SJCRH30 (cell line): ENCODE results near the gene TREH. TPM values are rescaled to one million over a fixed set of nuclear protein-coding genes. Genes with fewer than 3 reads are reported as not detected.

Experiments used
- DNase-seq, 2 experiments: peaks; one replicate each; pipeline ENCODE4 v3.0.0-alpha.2; 2015 to 2020
- H3K27ac ChIP-seq: fragments of 250-450 bp; sonication (Bioruptor Pico); 2 replicates; pipeline ENCODE4 v1.5.1; 2020; ENCODE audit warnings: mild to moderate bottlenecking, moderate library complexity
- H3K27me3 ChIP-seq: fragments of 250-450 bp; sonication (Bioruptor Pico); 2 replicates; pipeline ENCODE4 v1.5.1; 2020; ENCODE audit warnings: mild to moderate bottlenecking, moderate library complexity
- H3K36me3 ChIP-seq: fragments of 250-450 bp; sonication (Bioruptor Pico); 2 replicates; pipeline ENCODE4 v1.5.1; 2020; ENCODE audit warnings: mild to moderate bottlenecking, moderate library complexity
- H3K4me1 ChIP-seq: fragments of 250-450 bp; sonication (Bioruptor Pico); 2 replicates; pipeline ENCODE4 v1.5.1; 2020; ENCODE audit warnings: mild to moderate bottlenecking, moderate library complexity
- H3K4me3 ChIP-seq: fragments of 250-450 bp; sonication (Bioruptor Pico); 2 replicates; pipeline ENCODE4 v1.5.1; 2020; ENCODE audit warnings: mild to moderate bottlenecking, moderate library complexity
- H3K9me3 ChIP-seq: fragments of 250-450 bp; sonication (Bioruptor Pico); replicated peaks from 2 replicates; pipeline ENCODE4 v1.5.1; 2020; ENCODE audit warnings: mild to moderate bottlenecking, moderate library complexity
- total RNA-seq: library from RNA; depleted of rRNA; stranded (reverse); fragments of >200 nt; shearing (Covaris generic); gene quantifications from 2 replicates; pipeline ENCODE4 v1.2.3, GENCODE V29; 2014

TREH gene
- total RNA-seq, 1 experiment from 2014 or later = not detected

DNA sequence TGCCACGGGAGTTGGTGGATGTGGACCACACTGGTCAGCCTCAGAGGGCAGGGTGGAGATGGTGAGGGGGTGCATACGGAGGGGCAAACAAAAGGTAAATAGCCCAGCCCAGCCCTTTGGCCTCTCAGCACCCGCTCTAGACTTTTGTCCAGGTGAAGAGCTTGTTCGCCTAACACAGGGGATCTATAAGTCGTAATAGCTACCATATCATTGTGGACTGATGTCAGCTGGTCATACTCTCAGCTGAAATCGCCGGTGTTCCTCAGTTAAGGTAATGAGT, 27.0 kb upstream of the TREH start:
- H3K9me3 ChIP-seq = no peaks in the 10 kb centered on the region
- DNase-seq = no peak
- no peaks in the 10 kb centered on the region; the same call in 1 of the 2 replicates for H3K4me1 ChIP-seq
- no peak overlapping the region for H3K27ac ChIP-seq
- no peaks in the 10 kb centered on the region; the same call in 1 of the 2 replicates for H3K27me3 ChIP-seq
- no peak overlapping the region for H3K4me3 ChIP-seq
- no peaks in the 10 kb centered on the region for H3K36me3 ChIP-seq

GRCh38 chr11:118705791-118706545, 26.5 kb upstream of the TREH start:
- Histone ChIP-seq H3K27me3 (no peaks in the 10 kb centered on the region; the same call in 1 of the 2 replicates), H3K36me3 (no peaks in the 10 kb centered on the region), H3K9me3 (no peaks in the 10 kb centered on the region), H3K27ac (no peak overlapping the region), H3K4me1 (no peaks in the 10 kb centered on the region; the same call in 1 of the 2 replicates), H3K4me3 (peak overlapping the region; percentile 20)
- DNase-seq = peak in 1 of 2 experiments; percentile 31

DNA sequence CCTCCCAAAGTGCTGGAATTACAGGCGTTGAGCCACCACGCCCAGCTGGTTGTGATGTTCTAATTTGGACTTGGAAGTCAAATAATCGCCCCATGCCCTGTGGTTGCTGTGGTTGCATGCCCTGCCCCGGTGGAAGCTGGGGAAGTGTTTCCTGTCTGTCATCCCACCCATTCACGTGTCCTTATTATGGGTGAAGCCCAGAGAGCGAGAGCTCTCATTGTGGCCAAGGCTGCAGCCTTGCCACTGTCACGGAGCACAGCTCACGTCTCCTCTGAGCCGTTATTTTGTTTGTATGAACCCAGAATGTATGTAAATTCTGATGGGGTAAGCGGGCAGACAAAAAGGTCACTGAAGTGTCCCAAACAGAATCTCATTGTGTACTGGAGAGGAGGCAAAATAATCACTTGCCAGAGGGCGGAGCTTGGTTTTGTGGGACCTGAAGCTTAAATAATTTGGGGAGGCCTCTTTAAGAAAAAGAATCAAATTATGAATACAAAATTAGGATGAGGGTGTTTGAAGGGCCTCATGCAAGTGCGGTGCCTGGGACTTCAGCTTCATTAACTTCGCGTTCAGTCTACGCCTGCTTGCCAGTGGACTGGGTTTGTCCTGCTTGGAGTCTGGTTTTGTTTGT, 25.8 kb upstream of the TREH start:
- peak; percentile 55 to 62 for DNase-seq
- no peaks in the 10 kb centered on the region; the same call in 1 of the 2 replicates for H3K27me3 ChIP-seq
- no peaks in the 10 kb centered on the region for H3K9me3 ChIP-seq
- H3K36me3 ChIP-seq = no peaks in the 10 kb centered on the region
- H3K4me3 ChIP-seq = peak overlapping the region; percentile 25
- H3K4me1 ChIP-seq = no peaks in the 10 kb centered on the region; the same call in 1 of the 2 replicates
- H3K27ac ChIP-seq = no peak overlapping the region

DNA sequence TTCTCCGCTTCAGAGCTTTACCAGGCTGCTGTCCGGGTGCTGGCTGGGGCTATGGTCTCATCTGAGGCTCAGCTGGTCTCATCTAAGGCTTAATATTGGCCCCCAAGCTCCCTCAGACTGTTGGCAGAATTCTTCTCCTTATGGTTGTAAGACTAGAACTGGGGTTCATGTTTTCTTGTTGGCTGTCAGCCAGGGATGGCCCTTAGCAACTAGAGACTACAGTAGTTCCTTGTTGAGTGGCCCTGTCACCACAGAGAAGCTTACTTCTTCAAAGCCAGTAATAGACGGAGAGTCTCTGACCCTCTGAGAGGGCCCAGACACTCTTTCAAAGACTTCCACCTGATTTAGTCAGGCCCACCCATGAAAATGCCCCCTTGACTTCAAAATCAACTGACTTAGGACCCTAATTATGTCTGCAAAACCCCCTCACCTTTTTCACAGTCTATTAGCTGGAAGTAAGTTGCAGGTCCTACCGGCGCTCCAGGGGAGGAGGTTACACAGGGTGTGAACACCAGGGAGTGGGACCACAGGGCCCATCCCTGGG, 24.2 kb upstream of the TREH start:
- Histone ChIP-seq H3K4me1 (no peaks in the 10 kb centered on the region; the same call in 1 of the 2 replicates), H3K36me3 (no peaks in the 10 kb centered on the region), H3K9me3 (no peaks in the 10 kb centered on the region), H3K4me3 (no peak overlapping the region), H3K27ac (no peak overlapping the region), H3K27me3 (no peaks in the 10 kb centered on the region; the same call in 1 of the 2 replicates)
- DNase-seq = peak in 1 of 2 experiments; percentile 33

DNA sequence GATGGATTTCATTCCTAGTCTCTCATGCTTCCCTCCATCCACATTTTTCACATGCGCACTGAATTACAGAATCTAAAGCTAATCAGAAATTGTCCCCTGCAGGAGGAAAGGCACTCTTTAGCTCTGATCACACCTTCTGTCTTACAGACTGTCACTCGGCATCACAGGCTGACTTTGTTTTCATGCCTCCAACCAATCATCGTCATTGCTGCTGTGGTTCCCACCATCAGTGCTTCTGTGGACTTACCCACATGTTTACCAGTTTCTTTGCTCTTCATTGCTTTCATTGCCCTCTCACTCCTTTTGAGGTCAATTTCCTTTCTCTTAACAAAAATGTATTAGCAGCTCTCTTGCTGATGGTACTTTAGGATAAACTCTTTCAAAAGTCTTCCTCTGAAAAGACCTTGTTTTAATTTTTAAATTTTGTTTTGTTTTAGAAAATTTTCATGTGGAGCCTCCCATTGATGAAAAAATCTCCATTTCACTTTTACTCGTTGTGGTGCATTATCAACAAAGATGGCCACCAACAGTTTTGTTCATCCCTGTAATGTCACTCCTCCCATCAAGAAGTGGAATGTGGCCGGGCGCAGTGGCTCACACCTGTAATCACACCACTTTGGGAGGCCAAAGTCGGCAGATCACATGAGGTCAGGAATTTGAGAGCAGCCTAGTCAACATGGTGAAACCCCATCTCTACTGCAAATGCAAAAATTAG, 20.2 kb upstream of the TREH start:
- Histone ChIP-seq H3K36me3 (no peaks in the 10 kb centered on the region), H3K9me3 (no peaks in the 10 kb centered on the region), H3K27ac (no peak overlapping the region), H3K27me3 (no peaks in the 10 kb centered on the region; the same call in 1 of the 2 replicates), H3K4me1 (no peaks in the 10 kb centered on the region), H3K4me3 (no peak overlapping the region)
- no peak for DNase-seq

- no peaks in the 10 kb centered on the region for H3K36me3 ChIP-seq
- DNase-seq = no peak
- no peak overlapping the region for H3K27ac ChIP-seq
- H3K27me3 ChIP-seq = no peaks in the 10 kb centered on the region
- 0 out of 2 replicates have a peak, but pooled peaks cover 5% of the 10 kb centered on the region for H3K4me1 ChIP-seq
- no peak overlapping the region for H3K4me3 ChIP-seq
- H3K9me3 ChIP-seq = no peaks in the 10 kb centered on the region
Measured at GRCh38 chr11:118697346-118697745, 17.9 kb upstream of the TREH start.

- no peaks in the 10 kb centered on the region for H3K9me3 ChIP-seq
- H3K36me3 ChIP-seq = no peaks in the 10 kb centered on the region
Measured at GRCh38 chr11:118696673-118697226, 17.3 kb upstream of the TREH start.

DNA sequence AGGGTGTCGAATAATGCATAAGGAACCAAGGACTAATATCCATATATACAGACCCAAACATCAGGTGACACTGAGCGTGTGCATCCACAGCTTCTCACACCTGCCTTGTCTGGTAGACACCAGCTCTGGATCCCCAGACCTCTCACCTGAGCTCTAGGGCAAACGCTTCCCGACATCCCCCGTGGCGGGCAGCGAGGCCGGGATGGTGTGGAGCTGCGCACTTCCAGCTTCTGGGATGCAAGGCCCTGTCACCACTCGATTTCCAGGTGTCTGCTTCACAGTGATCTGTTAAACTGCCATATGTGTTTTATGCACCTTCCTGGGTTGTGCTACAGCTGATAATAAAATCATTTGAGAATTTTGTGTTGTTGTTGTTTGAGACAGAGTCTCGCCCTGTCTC, 15.3 kb upstream of the TREH start:
- Histone ChIP-seq H3K4me3 (no peak overlapping the region), H3K27me3 (no peaks in the 10 kb centered on the region), H3K9me3 (no peaks in the 10 kb centered on the region), H3K4me1 (0 out of 2 replicates have a peak, but pooled peaks cover 5% of the 10 kb centered on the region), H3K27ac (no peak overlapping the region), H3K36me3 (no peaks in the 10 kb centered on the region)
- no peak for DNase-seq

More at GRCh38 chr11:118696673-118697226, 17.3 kb upstream of the TREH start:
- no peak for DNase-seq
- Histone ChIP-seq H3K27ac (no peak overlapping the region), H3K4me1 (0 out of 2 replicates have a peak, but pooled peaks cover 5% of the 10 kb centered on the region), H3K27me3 (no peaks in the 10 kb centered on the region), H3K4me3 (no peak overlapping the region)

DNA sequence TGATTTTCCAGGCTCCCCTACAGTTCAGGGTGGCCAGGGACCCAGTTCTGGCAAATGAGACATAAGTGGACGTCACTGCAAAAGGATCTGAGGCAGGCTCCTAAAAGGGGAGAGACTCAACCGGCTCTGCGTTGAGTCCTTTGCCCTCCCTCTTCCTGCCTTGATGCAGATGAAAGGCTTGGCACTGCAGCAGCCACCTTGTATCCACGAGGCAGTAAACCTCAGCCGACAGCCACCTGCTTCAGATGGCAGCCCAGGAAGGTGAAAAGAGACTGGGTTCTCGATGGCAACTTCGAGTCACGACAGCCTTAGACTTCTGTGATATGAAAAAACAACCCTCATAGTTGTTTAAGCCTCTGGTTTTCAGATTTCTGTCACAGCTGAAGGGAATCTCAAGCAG, 14.7 kb upstream of the TREH start:
- no peak overlapping the region for H3K4me3 ChIP-seq
- 0 out of 2 replicates have a peak, but pooled peaks cover 5% of the 10 kb centered on the region for H3K4me1 ChIP-seq
- no peaks in the 10 kb centered on the region for H3K27me3 ChIP-seq
- H3K36me3 ChIP-seq = no peaks in the 10 kb centered on the region
- no peak overlapping the region for H3K27ac ChIP-seq
- DNase-seq = no peak
- H3K9me3 ChIP-seq = no peaks in the 10 kb centered on the region

DNA sequence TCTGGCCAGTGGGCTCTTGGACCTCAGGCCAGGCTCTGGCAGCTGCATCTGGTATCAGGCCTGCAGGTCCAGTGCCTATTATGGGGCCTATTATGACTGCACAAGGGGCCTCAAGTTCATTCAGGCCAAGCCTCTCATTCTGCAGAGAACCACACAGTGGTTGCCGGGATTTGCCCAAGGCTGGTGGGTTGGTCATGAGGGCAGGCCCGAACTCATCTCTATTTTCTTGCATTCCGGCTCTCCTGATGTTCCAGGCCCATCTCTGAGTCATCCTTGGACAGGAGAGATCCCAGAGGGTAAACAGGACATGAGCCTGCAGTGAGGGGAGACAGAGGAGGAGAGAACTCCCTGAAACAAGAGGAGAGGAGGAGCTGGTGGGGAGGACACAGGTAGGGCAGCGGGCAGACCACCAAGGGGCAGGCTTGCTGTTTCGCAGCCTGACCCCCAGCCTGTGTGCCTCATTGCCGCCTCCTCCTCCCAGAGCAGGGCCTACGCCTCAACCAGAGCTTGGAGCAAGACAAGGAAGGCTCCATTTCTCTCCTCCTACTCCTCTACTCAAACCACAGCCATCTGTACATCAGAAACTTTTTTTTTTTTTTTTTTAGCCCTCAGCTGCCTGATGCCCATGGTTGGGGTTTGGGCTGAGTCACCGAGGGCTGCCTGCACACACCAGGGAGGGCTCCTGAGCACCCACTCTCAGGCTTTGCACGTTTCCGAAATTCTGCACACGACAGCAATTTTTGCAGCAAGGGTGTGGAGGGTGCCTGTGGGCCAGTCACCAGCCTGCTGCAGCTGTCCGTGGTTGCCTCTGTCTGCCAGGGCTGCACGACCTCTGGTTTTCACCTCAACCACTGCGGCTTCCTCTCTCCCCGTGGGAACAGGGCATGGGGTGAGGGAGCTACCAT, 12.7 kb upstream of the TREH start:
- DNase-seq = peak; percentile 47 to 51
- H3K27ac ChIP-seq = no peak overlapping the region
- no peaks in the 10 kb centered on the region for H3K27me3 ChIP-seq

DNA sequence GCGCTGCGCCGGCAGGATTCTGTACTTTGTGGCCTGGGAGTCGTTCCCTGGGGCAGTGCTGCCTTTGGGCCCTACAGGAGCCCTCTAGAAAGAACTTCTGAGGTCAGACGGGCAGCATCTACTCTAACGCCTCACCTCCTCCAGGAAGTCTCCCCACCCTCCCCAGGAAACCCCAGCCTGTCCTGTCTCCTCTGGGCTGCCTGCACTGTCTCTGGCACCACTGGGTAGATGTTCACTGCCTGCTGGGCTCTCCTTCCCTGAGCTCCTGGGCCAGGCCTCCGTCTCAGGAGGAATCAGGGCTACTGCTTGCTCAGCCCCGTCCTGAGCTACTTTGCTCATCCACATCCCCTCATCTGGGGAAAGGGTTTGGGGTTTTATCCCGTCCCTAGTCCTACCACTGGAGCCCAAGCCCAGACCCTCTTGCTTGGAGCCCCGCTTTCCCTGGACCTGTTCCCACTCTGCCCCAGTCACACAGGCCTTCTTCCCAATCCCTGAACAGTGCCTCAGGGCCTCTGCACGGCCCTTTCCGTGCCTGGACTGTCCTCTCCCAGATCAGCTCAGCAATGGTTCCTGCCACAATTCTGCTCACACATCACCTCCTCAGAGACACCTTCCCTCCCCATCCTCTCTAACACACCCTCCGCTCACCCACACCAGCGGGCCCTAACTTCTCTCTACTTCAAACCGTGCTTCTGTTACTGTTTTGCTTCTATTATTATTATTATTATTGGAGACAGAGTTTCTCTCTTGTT, 11.3 kb upstream of the TREH start:
- Histone ChIP-seq H3K27ac (no peak overlapping the region), H3K36me3 (no peaks in the 10 kb centered on the region), H3K9me3 (no peaks in the 10 kb centered on the region), H3K4me3 (no peak overlapping the region), H3K27me3 (no peaks in the 10 kb centered on the region), H3K4me1 (0 out of 2 replicates have a peak, but pooled peaks cover 5% of the 10 kb centered on the region)
- no peak for DNase-seq

More for the DNA sequence above, 12.7 kb upstream of the TREH start:
- Histone ChIP-seq H3K9me3 (no peaks in the 10 kb centered on the region), H3K4me3 (no peak overlapping the region), H3K4me1 (0 out of 2 replicates have a peak, but pooled peaks cover 5% of the 10 kb centered on the region), H3K36me3 (no peaks in the 10 kb centered on the region)

DNA sequence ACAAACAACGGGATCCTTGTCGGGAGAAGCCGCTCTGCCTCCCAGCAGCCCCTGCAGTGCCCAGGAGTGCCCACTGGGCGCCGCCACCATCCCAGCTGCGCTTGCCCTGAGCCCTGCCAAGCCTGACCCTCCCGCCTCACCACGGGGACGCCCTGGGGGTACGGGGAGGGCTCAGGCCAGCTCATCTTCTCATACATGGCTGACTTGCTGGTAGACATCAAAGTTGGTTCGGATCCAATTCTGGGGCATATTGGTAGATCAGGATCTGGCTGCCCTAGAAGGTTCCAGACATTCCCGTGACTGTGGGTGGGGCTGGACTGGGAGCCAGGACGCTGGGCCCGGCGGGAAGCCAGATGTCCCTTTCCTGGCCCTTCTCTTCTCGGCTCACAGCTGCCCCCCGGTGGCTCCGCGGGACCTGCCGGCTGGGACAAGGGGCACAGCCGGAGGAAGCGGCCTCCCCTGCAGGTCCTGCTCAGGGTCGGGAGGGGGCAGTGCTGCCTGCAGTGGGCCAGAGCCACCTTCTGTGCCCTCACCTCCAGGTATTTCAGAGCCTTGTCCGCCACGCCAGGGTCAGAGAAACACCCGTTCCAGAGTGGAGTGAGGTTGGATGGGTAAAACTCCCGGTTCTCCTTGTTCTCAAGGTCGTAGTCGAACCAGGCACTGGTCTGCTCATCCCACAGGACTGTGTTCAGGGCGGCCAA, 10.6 kb upstream of the TREH start:
- H3K27ac ChIP-seq = peak overlapping the region; percentile 63

GRCh38 chr11:118689503-118689851, 10.0 kb upstream of the TREH start:
- Histone ChIP-seq H3K27ac (no peak overlapping the region), H3K36me3 (no peaks in the 10 kb centered on the region), H3K4me1 (0 out of 2 replicates have a peak, but pooled peaks cover 5% of the 10 kb centered on the region), H3K9me3 (no peaks in the 10 kb centered on the region), H3K4me3 (peak overlapping the region; percentile 59), H3K27me3 (no peaks in the 10 kb centered on the region)
- no peak for DNase-seq

More for the DNA sequence above, 10.6 kb upstream of the TREH start:
- Histone ChIP-seq H3K4me1 (0 out of 2 replicates have a peak, but pooled peaks cover 5% of the 10 kb centered on the region), H3K9me3 (no peaks in the 10 kb centered on the region), H3K4me3 (peak overlapping the region; percentile 59), H3K27me3 (no peaks in the 10 kb centered on the region), H3K36me3 (no peaks in the 10 kb centered on the region)
- peak; percentile 91 for DNase-seq
